Measurements from ENCODE around the gene SEC22A.
"Not testable (repeated sequence)": the region's sequence is repeated elsewhere in the genome, so short reads cannot be mapped to it uniquely, and the experiment has no call there.

SEC22A gene

DNA sequence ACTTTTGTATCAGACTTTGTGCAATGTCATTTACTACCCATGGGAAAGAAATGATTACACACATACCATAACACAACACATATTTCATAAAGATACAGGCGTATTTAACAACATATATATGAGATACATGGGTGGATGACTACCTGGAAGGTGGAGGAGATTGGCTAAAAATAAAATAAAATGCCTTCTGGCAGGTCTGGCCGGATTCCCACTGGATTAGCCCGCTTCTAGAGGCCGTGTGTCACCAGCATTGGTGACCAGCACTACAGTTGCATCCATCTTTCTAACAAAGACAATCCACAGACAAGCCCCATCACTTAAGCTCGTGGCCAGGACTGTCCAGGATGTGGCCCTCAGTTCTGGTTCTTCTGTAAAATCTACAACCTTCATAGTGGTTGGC lies 21.0 kb upstream of the SEC22A start:
- DNase-seq (ENCODE audit: low read depth in 2 of 2): no peak

DNA sequence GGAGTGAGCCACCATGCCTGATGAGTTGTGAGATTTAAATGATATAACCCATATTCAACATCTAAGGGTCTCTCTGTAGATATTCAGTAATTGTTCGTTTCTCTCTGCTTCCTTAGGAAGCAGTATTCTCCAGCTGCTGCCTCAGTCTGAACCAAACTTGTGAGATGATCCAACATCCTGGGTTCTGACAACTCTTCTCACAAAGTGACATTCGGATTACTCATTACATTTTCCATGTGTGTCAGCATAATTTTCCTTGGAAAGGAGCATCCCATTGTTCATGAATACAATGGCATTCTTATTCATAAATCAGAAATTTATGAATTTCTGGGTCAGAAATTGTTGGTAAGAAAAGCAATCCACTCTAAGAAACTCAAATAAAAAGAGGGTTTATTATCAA lies 15.0 kb upstream of the SEC22A start:
- DNase-seq (ENCODE audit: low read depth in 2 of 2): no peak

DNA sequence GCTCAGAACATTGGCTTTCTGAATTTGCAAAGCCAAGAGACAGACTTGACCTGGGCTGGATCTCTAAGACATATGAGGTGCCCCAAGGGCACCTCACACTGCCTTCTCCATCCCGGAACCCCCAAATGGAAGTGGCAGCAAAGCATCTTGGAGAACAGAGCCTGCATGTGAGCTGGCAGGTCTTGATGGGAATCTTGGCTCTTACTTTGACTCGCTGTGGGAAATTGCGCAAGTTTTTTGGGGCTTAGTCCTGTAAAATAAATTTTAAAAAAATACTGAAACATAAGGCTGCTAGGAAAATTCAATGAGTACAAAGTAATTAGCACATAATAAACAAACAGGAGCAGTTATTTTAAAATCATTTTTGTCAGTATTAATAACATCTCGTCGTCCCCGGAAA lies 13.7 kb upstream of the SEC22A start:
- DNase-seq (ENCODE audit: low read depth in 2 of 2): no peak

DNA sequence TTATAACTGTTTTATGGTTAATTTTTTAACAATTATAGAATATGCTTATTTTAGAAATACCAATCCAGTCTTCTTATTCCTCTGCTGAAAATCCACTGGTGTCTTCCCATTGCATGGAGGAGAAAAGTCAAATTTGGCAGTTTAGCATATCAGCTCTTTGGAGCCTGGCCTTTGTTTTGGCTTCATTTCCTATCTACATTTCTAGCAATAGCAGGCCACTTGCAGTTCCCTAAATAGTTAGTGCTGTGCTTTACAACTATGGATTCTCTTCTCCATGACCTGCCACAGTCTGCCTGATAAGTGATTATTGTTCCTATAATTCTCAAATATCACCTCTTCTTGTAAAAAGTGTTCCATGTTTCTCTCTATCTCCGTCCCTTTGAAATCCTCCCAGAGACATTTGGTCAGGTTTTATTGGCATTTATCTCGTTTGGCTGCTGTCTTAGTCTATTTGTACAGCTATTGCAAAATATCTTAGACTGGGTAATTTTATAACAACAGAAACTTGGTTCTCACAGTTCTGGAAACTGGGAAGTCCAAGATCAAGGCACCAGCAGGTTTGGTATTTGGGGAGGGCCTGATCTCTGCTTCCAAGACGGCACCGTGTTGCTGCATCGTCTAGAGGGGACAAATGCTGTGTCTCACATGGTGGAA lies 8.2 kb upstream of the SEC22A start:
- DNase-seq (ENCODE audit: low read depth in 2 of 2): no peak

DNA sequence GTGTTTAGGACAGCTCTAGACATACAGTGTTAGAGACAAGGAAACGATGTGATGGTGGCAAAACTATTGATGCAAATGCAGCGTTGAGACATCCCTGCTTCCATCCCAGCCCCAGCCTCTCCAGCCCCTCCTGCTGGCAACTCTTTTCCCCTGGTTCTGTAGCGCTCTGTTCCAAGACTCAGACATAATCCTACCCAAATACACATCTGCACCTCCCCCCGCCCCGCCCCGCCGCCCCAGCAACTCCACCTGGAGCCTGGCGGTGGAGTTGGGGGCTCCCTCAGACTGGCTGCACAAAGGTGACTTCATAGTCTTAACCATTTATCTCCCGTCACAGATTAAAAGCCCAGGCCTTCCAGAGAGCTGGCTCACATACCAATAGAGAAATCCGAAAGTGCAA lies 7.2 kb upstream of the SEC22A start:
- DNase-seq (ENCODE audit: low read depth in 2 of 2): no peak

DNA sequence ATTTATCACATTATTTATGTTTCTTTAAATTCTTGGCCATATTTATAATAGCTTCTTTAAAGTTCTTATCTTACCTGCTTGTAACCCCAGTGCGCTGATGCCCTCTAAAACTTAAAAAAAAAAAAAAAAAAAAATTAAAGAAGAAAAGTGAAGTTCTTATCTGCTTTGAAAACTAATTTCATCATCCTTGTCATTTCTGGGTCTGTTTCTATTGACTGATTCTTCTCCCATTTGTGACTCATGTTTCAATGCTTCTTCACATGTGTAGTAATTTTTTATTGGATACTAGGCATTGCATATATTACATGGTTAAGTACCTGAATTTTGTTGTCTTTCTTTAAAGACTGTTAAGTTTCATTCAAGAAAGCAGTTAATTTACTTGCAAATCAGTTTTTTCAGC lies 3.4 kb upstream of the SEC22A start:
- no peak for DNase-seq (ENCODE audit: low read depth in 2 of 2)

DNA sequence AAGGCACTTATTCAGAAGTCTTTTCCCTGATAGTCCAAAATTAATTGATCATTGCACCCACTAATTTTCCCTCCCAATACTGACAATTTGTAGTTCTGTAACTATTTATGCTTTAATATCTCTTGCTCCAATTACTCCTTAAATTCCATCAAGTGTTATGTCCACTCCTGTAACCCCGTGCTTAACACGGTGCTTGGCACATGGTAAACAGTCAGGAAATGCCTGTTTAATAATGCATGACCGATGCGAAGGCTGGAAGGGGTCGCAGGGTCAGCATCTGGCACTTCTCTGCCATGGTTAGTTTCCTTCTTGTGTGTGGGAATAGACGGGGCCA lies 553 bp upstream of the SEC22A start:
- DNase-seq (ENCODE audit: low read depth in 2 of 2): no peak

DNA sequence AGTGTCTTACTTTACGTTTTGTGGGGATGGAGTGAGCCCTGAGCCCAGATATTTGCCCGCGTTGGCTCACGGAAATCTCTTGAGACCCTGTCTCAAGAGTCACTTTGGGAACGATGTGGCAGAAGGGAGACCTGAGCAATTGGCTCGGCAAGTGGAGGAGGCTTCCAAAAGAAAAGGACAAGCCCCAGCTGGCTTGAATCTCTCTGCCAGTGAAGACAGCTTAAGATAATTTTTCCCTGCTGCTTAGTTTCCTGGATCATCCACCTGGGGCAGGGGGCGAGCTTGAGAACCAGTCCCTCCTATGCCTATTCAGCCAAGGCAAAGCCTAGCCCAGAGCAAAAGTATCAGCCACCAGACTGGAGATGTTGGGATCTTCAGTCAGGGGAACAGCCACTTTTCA lies 708 bp downstream of the SEC22A start:
- DNase-seq (ENCODE audit: low read depth in 2 of 2): no peak

DNA sequence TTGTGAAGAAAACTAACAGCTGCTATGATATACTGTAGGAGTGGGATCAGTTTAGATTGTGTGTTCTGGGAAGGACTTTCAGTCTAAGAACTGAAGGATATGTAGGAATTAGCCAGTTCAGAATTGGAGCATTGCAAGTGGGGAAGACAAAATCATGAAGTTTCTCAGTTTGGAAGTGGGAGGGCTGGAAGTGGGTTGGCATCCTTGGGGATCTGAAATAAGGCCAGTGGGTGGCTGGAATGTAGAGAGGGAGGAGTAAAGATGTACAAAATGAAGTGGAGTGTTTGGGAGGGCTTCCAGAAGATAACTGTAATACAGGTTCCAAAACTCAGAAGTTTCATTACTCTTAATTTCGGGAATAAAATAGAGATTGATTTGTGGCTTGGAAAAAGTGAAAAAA lies 17.2 kb downstream of the SEC22A start:
- DNase-seq (ENCODE audit: low read depth in 2 of 2): no peak

DNA sequence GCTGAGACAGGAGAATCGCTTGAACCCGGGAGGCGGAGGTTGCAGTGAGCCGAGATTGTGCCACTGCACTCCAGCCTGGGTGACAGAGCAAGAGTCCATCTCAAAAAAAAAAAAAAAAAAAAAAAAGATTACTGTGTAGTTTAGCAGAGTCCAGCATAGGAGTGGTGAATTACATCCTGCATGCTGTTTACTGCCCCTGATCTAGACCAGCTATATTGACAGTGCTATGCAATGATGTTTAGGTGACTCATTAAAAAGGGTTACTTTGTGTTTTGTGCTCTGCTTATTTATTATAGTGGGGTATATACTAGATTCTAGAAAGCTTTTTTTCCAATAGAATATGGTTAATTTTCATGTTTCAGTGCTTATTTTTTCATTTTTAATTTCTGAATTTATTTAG lies 19.6 kb downstream of the SEC22A start:
- DNase-seq (ENCODE audit: low read depth in 2 of 2): not testable (repeated sequence)

DNA sequence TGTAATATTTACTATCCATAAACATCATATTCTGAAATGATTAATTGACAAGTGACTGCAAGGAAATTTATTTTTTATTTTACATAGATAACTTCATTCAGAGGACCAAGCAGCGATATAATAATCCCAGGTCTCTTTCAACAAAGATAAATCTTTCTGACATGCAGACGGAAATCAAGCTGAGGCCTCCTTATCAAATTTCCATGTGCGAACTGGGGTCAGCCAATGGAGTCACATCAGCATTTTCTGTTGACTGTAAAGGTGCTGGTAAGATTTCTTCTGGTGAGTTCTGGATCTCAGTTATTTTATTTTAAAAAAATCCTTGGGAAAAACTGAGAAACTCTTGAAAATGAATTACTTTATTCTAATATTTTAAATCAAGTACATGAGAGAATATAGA lies 23.3 kb downstream of the SEC22A start:
- DNase-seq (ENCODE audit: low read depth in 2 of 2): no peak

DNA sequence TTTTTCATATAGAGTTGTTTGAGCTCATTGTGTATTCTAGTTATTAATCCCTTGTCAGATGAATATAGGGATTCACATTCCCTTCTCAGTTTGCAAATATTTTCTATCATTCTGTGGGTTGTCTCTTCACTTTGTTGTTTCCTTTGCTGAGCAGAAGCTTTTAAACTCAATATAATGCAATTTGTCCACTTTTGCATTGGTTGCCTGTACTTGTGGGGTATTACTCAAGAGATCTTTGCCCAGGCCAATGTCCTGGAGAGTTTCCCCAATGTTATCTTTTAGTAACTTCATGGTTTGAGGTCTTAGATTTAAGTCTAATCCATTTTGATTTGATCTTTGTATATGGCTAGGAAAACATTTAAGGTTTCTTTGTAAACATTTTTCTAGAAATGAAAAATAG lies 24.8 kb downstream of the SEC22A start:
- DNase-seq (ENCODE audit: low read depth in 2 of 2): no peak

DNA sequence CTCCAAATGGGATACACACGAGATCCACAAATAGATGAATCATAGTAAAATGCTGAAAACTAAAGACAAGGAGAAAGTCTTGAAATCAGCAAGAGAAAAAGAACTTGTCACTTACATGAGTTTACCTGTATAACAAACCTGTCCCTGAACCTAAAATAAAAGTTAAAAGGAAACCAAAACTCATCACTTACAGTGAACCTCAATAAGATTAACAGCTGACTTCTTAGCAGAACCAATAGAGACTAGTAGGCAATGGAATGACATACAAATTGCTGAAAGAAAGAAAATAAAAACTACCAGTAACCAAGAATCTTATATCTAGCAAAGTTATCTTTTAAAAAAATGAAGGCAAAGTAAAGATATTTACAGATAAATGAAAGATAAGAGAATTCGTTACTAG lies 27.4 kb downstream of the SEC22A start:
- no peak for DNase-seq (ENCODE audit: low read depth in 2 of 2)

DNA sequence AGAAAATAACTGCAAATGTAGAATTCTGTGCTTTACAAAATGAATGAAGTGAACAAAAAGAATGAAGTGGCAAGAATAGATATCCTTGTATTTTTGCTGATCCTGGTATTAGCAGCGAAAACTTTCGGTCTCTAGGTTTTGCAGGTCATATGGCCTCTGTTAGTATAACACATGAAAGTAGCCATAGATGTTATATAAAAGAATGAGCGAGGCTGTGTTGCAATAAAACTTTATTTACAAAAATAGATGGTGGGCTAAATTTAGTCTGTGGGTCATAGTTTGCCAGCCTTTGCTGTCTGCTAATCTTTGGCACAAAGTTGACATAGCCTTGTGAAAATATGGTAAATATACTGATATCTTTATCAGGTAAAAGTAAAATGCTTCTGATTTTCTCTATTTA lies 35.2 kb downstream of the SEC22A start:
- DNase-seq (ENCODE audit: low read depth in 2 of 2): no peak

DNA sequence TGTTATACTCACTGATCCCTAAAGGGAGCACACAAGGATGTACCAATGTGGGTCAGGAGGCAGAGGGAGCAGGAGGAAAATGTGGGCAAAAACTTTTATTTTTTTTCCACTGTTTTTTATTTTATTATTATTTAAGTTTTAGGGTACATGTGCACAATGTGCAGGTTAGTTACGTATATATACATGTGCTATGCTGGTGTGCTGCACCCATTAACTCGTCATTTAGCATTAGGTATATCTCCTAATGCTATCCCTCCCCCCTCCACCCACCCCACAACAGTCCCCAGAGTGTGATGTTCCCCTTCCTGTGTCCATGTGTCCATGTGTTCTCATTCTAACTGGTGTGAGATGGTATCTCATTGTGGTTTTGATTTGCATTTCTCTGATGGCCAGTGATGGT lies 37.4 kb downstream of the SEC22A start:
- DNase-seq (ENCODE audit: low read depth in 2 of 2): not testable (repeated sequence)

DNA sequence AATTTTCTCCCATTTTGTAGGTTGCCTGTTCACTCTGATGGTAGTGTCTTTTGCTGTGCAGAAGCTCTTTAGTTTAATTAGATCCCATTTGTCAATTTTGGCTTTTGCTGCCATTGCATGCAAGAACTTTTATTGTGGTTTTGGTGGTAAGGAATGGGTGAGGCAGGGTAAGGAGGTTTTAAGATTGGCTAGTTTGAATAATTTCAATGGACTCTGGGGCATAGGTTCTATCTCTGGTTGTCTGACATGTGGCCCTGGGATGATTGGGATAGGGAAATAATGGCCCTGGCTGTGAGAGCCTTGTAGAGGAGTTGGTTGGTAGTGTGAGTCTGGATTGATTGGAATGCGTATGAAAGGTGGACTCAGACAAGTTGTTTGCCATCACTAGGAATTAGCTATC lies 38.0 kb downstream of the SEC22A start:
- no peak for DNase-seq (ENCODE audit: low read depth in 2 of 2)

DNA sequence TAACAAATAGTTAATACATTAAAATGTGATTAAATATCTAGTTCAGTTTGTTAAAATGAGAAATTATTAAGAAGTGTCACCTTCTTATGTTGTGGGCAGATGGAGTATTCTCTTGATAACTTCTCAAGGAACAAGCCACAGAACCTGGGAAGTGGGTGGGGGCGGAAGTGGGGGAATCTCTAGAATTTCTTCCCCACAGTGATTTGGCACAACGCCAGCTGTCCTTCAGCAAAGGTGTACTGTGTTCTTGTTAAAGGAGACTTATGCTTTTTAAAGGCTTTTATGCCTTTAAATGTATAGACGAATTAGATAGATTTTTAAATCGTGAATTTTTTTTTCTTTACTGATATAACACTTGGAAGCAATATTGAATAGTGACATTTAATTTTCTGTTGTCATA lies 42.4 kb downstream of the SEC22A start:
- DNase-seq (ENCODE audit: low read depth in 2 of 2): peak in 1 of 2 donors; percentile 1

DNA sequence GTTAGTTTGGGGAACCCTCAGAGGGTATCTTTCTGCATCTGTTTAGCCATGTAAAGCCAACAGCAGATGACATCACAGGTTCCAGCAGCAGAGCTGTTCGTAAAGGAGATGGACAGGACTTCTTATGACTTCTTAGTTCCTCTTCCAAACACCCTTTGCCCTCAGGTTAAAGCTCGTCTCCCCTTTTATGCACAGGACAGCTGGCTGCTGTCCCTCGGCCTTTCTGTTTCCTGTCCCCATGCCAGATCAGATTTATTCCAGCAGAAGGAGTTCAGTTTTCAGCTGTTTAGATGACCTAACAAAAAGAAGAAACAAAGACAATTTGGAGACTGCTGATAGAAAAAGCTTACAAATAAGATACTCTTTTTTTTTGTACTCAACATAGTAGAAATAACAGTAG lies 45.1 kb downstream of the SEC22A start:
- no peak for DNase-seq (ENCODE audit: low read depth in 2 of 2)

DNA sequence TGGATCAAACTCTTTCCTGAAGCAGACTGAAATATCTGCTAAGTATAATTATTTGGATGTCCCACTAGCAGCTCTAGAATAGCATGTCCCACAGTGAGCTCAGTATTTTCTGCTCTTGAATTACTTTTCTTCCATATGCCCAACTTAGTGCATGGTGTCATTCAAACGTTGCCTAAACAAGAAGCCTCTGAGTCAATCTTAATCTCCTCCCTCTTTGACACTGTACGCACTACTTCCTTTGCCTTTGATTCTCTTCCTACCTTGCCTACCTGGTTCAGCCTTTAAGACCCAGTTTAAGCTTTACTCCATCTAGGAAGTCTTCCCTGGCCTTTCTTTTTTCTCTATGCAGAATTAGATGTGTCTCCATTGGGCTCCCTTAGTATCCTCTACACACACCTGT lies 54.5 kb downstream of the SEC22A start:
- no peak for DNase-seq (ENCODE audit: low read depth in 2 of 2)

DNA sequence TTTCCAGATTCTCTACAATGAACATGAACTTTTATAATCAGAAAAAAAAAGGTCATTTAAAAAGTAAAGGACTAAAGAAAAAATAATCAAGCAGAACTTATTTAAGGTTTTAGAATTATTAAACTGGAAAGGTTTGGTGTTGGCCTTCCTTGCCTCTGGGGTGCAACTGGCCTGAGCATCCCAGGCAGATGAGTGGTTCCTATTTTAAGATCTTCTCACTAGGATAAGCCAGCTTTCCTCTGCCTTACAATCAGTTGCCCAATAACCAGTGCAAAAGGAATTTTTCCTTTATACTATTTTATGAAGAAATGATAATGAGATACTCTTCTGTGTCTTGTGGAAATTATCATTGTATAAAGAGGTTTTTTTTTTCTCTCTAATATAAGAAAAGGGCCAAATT lies 56.6 kb downstream of the SEC22A start:
- DNase-seq (ENCODE audit: low read depth in 2 of 2): no peak

DNA sequence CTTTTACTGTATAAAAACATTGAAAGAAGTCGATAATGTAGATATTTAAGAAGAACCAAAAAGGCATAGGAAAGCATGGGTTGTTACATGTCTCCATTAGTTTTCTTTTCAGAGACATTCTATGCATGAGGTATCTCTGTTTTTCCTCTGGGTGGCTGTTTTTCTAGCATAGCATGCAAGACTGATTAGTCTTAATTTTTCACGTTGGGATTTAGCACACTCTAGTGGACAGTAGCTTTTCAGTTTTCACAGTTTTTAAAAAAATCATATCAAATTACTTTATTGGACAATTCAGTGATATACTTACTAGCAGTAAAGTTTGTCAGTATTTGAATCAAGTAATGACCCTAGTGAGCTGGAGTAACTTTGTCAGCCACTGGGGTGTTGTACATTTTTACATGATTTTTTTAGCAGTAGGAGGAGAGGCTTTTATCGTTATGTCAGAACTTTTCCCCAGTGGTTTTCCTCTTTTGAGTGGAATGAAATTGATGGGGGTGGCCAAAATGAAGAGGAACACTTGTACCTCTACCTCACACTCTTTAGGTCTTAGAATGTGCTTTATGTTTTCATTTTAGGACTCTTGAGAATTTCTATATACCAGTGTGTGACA lies 57.2 kb downstream of the SEC22A start:
- no peak for DNase-seq (ENCODE audit: low read depth in 2 of 2)

DNA sequence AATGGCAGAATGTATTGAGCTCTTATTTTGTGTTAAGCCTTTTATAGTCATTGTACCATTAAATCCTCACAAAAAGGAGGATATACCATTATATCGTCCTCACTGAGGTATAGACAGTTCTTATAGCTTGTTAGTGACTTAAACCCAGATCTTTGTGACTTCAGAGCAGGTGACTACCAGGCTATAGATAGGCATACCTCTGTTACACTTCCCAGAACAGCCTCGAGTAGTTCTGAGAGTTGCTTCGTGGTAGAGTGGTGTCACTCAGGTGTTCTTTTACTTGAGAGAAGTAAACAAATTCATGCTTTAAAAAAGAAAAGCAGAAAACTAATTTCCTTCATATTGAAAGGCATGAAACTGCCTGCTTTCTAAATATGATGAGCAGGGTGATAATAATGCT lies 59.9 kb downstream of the SEC22A start:
- no peak for DNase-seq (ENCODE audit: low read depth in 2 of 2)

DNA sequence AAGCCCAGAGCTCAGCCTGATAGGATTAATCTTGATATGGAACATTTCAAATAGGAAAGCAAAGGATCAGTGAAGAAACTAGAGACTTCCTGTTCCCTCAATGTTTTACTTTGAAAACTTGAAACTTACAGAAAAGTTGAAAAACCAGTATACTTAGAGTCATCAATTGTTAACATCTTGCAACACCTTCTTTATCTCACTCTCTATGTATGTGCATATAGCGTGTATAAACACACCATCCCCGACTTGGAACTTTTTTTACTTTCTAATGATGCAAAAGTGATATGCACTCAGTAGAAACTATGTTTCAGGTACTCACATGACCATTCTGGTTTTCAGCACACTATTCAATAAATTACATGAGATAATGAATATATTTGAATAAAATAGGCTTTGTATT lies 60.5 kb downstream of the SEC22A start:
- no peak for DNase-seq (ENCODE audit: low read depth in 2 of 2)

DNA sequence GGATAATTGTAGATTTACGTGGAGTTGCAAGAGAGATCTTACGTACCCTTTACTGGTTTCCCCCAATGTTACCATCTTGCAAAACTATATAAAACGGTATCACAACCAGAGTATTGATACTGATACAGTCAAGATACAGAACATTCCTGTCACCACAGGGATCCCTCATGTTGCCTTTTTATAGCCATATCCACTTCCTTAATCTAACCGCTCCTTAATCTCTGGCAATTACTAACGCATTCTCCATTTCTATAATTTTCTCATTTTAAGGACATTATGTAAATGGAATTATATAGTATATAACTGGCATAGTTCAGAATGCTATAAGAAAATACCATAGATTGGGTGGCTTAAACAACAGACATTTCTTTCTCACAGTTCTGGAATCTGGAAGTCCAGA lies 61.1 kb downstream of the SEC22A start:
- no peak for DNase-seq (ENCODE audit: low read depth in 2 of 2)

Measured in stimulated activated CD8-positive, alpha-beta memory T cell treated with anti-CD3 and anti-CD28 coated beads, Interleukin-7, amount 100 ng/mL, for 4 hours (primary cell).